ENCODE measurements around the gene TRIM54. TPM values are rescaled to one million over a fixed set of nuclear protein-coding genes. Genes with fewer than 3 reads are reported as not detected.

The TRIM54 gene
- total and polyA plus RNA-seq, 2 of the 8 experiments (the other 6 are each of a cell fraction or from before 2014, with no cell fraction given) = 3.9 to 5.8 TPM

GRCh38 chr2:27262379-27263286 is 19.6 kb upstream of the TRIM54 start, which contains the start of gene SLC30A3:
TSS of gene SLC30A3 (minus strand) at chr2:27263047. CDS start at chr2:27262906, 141 bp downstream.
- no peak within 1 kb of the TSS for H2BK20ac ChIP-seq (ENCODE audit: low read length)
- H3K27ac ChIP-seq (ENCODE audit: low read depth, low read length) = no peak within 1 kb of the TSS
- no peak within 1 kb of the TSS for H2BK120ac ChIP-seq (replicated peaks; ENCODE audit: low read depth, low read length)
- peak within 1 kb of the TSS; percentile 78 for H4K8ac ChIP-seq (ENCODE audit: extremely low read depth, insufficient read depth, low read length)
- peak within 1 kb of the TSS; percentile 60 to 85 (median 63) for H3K4me3 ChIP-seq (ENCODE audit: extremely low read depth in 1 of 4, insufficient read depth in 2 of 4, low read depth in 3 of 4, low read length in 4 of 4)
- peaks cover 19% of the 10 kb centered on the region; the same call in 1 of the 2 replicates for H3K23me2 ChIP-seq (ENCODE audit: low read depth, low read length)
- H3K4me1 ChIP-seq (replicated peaks in 1 of 4; ENCODE audit: control insufficient read depth in 3 of 4, insufficient read depth in 4 of 4, low read length in 3 of 4) = peaks cover 3 to 19% (median 14%) of the 10 kb centered on the region in 4 experiments
- H3K14ac ChIP-seq (ENCODE audit: insufficient read length) = no peak within 1 kb of the TSS
- H3K79me1 ChIP-seq (ENCODE audit: low read depth, low read length) = no peaks in the 10 kb centered on the region
- H2AK5ac ChIP-seq (ENCODE audit: low read depth, low read length) = no peak within 1 kb of the TSS
- no peak within 1 kb of the TSS for H3K23ac ChIP-seq (ENCODE audit: insufficient read length)
- no peak within 1 kb of the TSS for H3K56ac ChIP-seq (replicated peaks; ENCODE audit: insufficient read length, low read depth, low read length)
- 3% methylated on average over 28 of the region's 96 CpGs; no CpG with 5 or more reads in 1 of the 2 experiments for WGBS, 2 experiments (ENCODE audit: extremely low coverage in 1 of 2, insufficient coverage in 1 of 2, insufficient read length in 1 of 2, insufficient replicate concordance in 2 of 2, low coverage in 1 of 2, low lambda C conversion rate in 2 of 2, missing lambda C conversion rate in 1 of 2)
- H3K27me3 ChIP-seq (replicated peaks in 1 of 4; ENCODE audit: control insufficient read depth in 3 of 4, extremely low read depth in 1 of 4, insufficient read depth in 3 of 4, low read length in 3 of 4) = peaks cover 39 to 73% (median 61%) of the 10 kb centered on the region in 4 experiments
- no peak within 1 kb of the TSS; the same call in 1 of the 2 replicates for H2BK5ac ChIP-seq (ENCODE audit: low read depth, low read length)
- H2BK15ac ChIP-seq (ENCODE audit: low read length) = no peak within 1 kb of the TSS
- ChIA-PET CTCF (ENCODE audit: partially characterized antibody) (interaction anchor here (0.7 to 14.1 kb wide), 14 partner anchors 9 to 165 kb away, joined by 3 to 288 read pairs (median 5); partner anchors contain the start of genes DNAJC5G, PREB and TRIM54), POLR2A (ENCODE audit: partially characterized antibody) (interaction anchor here (1.1 to 8.2 kb wide), 8 partner anchors 11 to 51 kb away, joined by 3 to 71 read pairs (median 4); partner anchors contain the start of genes ATRAID, CAD, DNAJC5G and SLC5A6)
- no peaks in the 10 kb centered on the region for H3K9me3 ChIP-seq (ENCODE audit: insufficient read depth in 2 of 2, low read depth in 1 of 2, low read length in 1 of 2)
- H3K36me3 ChIP-seq (ENCODE audit: control insufficient read depth in 2 of 4, insufficient read depth in 4 of 4, low read length in 3 of 4) = no peaks in the 10 kb centered on the region
- peaks cover 0 to 8% of the 10 kb centered on the region in 2 experiments for H4K20me1 ChIP-seq (replicated peaks in 1 of 2; ENCODE audit: control insufficient read depth in 1 of 2, insufficient read depth in 2 of 2, low read length in 2 of 2)
- peak within 1 kb of the TSS; percentile 14 for H4K91ac ChIP-seq (replicated peaks; ENCODE audit: insufficient read length, low read length)
- peak within 1 kb of the TSS; percentile 88 to 99 for H3K4me2 ChIP-seq (ENCODE audit: insufficient read depth in 1 of 2, low read depth in 2 of 2, low read length in 2 of 2)
- no peak within 1 kb of the TSS for H4K5ac ChIP-seq (ENCODE audit: insufficient read length, low read depth, low read length)
- peak within 1 kb of the TSS in 2 of 4 experiments; percentile 4 to 65; a peak in 3 of 7 replicates for H3K9ac ChIP-seq (replicated peaks in 1 of 4; ENCODE audit: extremely low read depth in 1 of 4, low read depth in 3 of 4, low read length in 3 of 4)
- peak within 1 kb of the TSS; percentile 78 for H3K18ac ChIP-seq (ENCODE audit: extremely low read depth, low read length)
- peaks cover 0 to 2% of the 10 kb centered on the region in 2 experiments; a peak in 1 of 4 replicates for H3K79me2 ChIP-seq (ENCODE audit: control insufficient read depth in 1 of 2, insufficient read depth in 2 of 2, low read length in 2 of 2)
- DNase-seq (ENCODE audit: low read depth in 1 of 2, low spot score in 2 of 2) (peak in 1 of 2 experiments; percentile 80), FAIRE-seq (no peak)
- peak within 1 kb of the TSS; percentile 56; the same call in 1 of the 2 replicates for H2AFZ ChIP-seq (ENCODE audit: low read length)
- H2BK12ac ChIP-seq (ENCODE audit: low read depth, low read length) = peak within 1 kb of the TSS; percentile 68; the same call in 1 of the 2 replicates
- no peak within 1 kb of the TSS for H3K4ac ChIP-seq (replicated peaks; ENCODE audit: insufficient read length, low read depth, low read length)
- TF ChIP-seq RNF2 (IDR thresholded peaks at IDR 0.05; ENCODE audit: borderline replicate concordance, low read depth, low read length, missing control alignments, poor library complexity, severe bottlenecking) (peak; percentile 14), SIRT6 (IDR thresholded peaks at IDR 0.05; ENCODE audit: low read length) (no peak), BCL11A (IDR thresholded peaks at IDR 0.05; ENCODE audit: low read depth in 2 of 2, low read length in 2 of 2) (no peak), USF2 (IDR thresholded peaks at IDR 0.05; ENCODE audit: low read length) (no peak), ATF2 (IDR thresholded peaks at IDR 0.05; ENCODE audit: low read length) (no peak), POU5F1 (IDR thresholded peaks at IDR 0.05; ENCODE audit: low read depth, low read length) (no peak), TBP (IDR thresholded peaks at IDR 0.05; ENCODE audit: low read depth, low read length) (no peak)

Measured in H1 (cell line).